CD4-positive, alpha-beta T cell treated with Interleukin-1 beta for 1 hour (primary cell): ENCODE measurements around the gene DRD4.
"Not testable (repeated sequence)": the region's sequence is repeated elsewhere in the genome, so short reads cannot be mapped to it uniquely, and the experiment has no call there.

ENCODE experiments used
- DNase-seq, 2 donors: peaks; one replicate each; pipeline ENCODE4 v3.0.0-alpha.2; 2020 to 2022

The DRD4 gene

GRCh38 chr11:645536-645935 is 8.5 kb downstream of the DRD4 start:
- DNase-seq = no peak

GRCh38 chr11:646214-646613 is 9.1 kb downstream of the DRD4 start:
- DNase-seq = no peak

DNA sequence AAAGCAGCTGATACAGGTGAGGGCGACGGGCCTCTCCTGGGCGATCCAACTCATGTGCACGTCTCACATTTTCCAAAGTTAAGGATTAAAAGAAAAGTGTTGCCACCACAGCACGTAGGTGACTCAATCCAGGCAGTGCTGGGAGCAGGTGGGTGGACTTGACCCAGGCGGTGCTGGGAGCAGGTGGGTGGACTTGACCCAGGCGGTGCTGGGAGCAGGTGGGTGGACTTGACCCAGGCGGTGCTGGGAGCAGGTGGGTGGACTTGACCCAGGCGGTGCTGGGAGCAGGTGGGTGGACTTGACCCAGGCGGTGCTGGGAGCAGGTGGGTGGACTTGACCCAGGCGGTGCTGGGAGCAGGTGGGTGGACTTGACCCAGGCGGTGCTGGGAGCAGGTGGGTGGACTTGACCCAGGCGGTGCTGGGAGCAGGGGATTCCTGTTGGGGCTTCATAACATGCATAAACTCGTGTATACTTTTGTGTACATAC is 10.6 kb downstream of the DRD4 start:
- DNase-seq = not testable (repeated sequence)

DNA sequence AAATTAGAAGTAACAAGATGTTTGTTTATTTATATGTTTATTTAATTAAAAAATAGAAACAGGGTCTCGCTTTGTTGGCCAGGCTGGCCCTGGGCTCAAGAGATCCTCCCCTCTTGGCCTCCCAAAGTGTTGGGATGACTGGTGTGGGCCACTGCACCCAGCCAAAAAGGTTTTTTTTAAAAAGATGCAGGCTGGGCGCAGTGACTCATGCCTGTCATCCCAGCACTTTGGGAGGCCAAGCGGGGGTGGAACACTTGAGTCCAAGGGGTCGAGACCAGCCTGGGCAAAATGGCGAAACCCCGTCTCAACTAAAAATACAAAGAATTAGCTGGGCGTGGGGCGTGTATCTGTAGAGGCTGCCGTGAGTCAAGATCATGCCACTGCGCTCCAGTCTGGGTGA is 13.4 kb downstream of the DRD4 start:
- no peak for DNase-seq

DNA sequence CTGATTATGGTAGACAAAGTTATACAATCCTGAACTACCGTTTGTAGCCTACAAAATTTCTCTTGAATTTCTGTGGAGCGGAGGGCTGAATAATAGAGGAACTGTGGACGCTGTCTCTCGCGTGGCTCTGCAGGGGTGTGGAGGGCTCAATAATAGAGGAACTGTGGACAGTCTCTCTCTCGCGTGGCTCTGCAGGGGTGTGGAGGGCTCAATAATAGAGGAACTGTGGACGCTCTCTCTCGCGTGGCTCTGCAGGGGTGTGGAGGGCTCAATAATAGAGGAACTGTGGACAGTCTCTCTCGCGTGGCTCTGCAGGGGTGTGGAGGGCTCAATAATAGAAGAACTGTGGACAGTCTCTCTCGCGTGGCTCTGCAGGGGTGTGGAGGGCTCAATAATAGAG is 16.1 kb downstream of the DRD4 start:
- DNase-seq = peak in 1 of 2 donors; percentile 16

- DNase-seq = no peak
Observed at GRCh38 chr11:653837-654236, 16.8 kb downstream of the DRD4 start.

DNA sequence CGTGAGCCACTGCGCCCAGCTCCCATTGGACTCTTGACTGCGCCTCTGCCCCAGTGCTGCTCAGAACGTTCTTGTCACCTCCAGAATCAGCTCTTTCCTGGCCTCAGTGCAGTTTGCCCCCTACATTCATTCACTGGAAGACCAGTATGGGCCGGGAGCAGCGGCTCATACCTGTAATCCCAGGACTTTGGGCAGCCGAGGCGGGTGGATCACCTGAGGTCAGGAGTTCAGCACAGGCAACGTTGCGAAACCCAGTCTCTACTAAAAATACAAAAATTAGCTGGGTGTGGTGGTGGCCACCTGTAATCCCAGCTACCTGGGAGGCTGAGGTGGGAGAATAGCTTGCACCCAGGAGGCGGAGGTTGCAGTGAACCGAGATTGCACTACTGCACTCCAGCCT is 17.4 kb downstream of the DRD4 start:
- not testable (repeated sequence) for DNase-seq

- no peak for DNase-seq
Observed at GRCh38 chr11:655036-655726, 18.1 kb downstream of the DRD4 start.

- DNase-seq = no peak
Observed at GRCh38 chr11:656426-656825, 19.4 kb downstream of the DRD4 start.

GRCh38 chr11:656866-657265 is 19.8 kb downstream of the DRD4 start:
- no peak for DNase-seq

DNA sequence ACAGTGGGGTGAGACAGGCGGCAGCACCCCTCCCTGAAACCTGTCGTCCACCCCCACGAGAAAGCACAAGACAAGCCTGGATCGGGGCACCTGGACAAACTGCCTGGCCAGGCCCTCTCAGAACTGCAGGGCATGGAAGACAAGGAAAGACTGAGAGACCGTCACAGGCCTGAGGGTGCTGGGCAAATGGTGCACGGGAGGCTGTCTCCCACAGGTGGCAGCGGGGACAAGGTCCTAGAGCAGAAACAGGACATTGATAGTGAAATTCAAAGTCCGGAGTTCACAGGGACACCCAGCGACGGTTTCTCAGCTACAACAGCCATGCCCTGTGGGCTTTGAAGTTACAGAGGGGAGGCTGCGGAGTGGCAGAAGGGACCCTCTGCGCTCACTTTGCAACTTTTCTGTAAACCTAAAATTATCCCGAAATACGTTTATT is 20.6 kb downstream of the DRD4 start:
- no peak for DNase-seq

GRCh38 chr11:659532-660085 is 22.5 kb downstream of the DRD4 start:
- no peak for DNase-seq

GRCh38 chr11:660281-660680 is 23.2 kb downstream of the DRD4 start:
- no peak for DNase-seq

GRCh38 chr11:660681-661444 is 23.8 kb downstream of the DRD4 start:
- DNase-seq = no peak

DNA sequence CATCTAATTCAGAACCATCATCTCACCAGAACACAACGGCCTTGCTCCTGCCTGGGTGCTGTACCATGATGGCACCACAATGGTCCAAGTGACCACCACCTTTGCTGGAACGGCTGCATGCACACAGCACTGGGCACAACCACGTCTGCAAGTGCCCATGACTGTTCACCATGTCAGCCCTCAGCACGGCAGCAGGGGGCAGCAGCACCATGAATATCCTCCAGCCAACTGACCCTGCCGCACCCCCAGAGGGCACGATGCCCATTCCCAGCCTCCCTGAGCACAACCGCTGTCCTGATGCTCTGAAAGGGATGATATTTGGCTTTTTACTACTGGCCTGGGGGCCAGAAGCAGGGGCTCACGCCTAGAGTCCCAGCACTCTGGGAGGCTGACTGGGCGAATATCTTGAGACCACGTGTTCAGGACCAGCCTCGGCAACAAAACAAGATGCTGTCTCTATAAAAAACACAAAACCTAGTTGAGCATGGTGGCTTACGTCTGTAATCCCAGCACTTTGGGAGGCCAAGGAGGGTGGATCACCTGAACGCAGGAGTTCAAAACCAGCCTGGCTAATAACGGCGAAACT is 25.7 kb downstream of the DRD4 start:
- DNase-seq = peak; percentile 43 to 56

GRCh38 chr11:665062-665703 is 28.1 kb downstream of the DRD4 start:
- DNase-seq = no peak

DNA sequence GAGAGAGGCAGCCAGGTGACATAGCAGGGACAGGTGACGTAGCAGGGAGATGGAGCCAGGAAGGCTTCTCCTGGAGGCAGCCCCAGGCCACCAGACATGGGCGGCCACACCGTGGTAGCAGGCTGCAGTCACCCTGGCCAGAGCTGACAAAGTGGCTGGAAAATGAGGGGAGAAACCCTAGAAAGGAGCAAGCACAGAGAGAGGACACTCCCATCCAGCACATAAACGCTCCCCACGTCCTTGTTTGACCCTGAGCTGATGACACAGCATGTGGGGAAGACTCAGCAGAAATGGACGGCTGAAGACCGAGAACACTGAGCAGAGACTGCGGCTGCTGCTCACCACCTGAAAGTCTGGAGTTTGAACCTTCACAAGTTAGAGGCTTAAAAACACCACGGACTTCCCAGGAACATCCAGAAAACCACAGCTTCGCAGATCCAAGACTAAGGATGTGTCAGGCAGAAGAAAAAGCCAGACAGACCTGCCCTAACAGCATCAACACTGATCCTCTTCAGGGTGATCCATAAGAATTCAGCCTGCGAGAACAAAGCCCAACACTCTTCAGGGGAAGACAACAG is 28.7 kb downstream of the DRD4 start:
- no peak for DNase-seq

DNA sequence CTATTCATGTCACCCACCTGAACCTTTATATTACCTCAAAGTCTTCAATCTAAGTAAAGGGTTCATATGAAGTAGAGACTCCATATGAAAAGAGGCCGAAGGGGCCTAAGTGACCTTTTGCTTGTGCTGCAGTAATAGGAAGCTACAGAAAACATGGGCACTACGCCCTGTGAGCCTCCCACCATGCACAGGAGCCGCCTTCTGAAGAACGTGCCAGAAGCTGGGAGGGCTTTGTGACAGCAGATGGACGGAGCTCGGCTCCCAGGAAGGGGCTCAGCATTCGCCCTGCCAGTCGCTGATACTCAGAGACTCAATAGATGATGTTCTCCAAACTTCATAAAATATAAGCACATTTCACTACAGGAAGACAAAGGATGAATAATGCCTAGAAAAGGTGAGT is 36.8 kb downstream of the DRD4 start:
- no peak for DNase-seq

DNA sequence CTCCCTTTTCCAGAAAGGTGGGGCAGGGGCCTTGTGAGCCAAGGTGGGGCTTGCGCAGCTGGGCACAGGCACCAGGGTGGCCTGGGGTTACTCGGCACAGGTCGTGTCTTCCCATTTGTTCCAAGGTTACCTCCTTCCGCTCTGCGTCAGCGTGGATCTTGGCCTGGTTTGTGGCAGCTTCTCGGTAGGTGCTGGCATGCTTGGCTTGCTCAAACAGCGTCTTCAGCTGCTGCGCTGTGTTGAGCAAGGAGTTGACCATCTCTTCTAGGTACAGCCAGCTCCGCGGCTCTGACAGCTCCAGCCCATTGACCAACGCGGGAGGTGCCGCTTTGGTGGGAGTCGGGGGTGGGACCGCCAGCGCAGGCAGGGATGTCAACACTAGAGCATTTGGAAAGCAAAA is 37.3 kb downstream of the DRD4 start:
- DNase-seq = no peak

DNA sequence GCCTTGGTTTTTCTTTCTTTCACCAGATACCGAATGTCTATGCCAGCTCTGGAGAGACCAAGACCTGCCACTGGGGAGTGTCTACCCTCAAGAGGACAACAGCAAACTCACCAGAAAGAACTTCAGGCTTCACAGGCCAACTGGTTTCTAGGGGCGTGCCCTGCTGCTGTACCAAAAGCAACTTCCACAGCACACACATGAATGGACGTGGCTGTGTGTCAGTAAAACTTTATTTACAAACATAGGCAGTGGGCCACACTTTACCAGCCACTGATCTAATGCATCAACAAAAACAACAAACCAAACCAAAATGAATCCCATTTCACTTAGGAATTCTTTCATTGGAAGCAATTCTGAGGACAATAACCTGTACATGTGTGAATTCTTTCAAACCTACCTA is 41.2 kb downstream of the DRD4 start:
- DNase-seq = no peak

DNA sequence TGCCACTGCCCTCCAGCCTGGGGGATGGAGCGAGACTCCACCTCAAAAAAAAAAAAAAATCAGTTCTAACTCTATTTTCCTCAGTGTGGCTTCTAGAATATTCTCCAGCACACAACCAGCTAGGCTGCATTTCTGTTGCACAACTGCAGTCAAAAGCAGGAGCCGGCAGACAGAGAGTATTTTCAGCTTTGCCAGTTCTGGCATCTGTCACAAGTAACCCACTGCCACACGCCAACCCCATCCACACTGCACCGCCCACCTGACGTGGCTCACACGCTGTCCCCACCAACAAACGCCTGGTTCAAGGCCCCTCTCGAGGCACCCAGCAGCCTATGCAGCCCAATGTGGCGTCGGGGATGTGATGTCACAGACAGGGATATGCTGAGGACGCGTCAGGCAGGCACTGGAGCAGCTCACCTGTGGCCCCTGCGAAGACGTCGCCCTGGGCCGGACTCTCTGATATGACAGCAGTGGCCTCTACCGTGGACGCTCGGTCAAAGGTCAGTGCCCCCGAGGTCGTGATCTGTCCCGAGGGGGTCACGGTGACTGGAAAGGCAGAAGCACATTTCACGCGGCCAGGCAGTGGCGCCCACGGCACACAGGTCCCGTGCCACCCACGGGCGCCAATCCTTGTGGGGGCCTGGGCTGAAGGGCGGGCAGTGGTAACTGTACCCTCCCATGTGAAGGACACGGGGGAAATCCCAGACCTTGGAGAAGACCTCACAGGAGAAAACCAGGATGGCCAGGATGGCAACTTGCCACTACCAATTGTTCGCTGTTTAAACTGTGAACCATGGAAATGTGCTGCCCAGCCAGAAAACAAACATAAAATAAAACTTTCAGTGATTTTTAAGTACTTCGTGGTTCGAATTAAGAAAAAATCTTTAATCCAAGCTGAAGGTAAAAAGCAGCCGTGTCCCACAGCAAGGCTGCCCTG is 42.5 kb downstream of the DRD4 start:
- no peak for DNase-seq

DNA sequence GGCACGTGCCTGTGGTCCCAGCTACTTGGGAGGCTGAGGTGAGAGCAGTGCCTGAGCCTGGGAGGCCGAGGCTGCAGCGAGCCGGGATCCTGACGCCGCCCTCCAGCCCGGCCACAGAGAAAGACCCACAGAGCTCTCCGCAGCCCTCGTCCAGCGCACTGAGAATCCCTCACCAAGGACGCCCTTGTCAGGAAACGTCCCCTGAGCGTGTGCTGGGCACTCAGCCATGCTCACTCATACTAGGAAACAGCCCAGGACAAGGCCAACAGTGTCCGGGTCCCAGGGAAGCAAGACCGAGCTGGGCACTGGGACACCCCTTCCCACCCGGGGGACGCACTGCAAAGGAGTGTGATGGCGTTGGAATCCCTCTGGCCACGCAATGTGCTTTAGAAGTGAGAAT is 43.4 kb downstream of the DRD4 start:
- DNase-seq = no peak
